ENCODE data around the gene FBXO3. TPM values are rescaled to one million over a fixed set of nuclear protein-coding genes. Genes with fewer than 3 reads are reported as not detected.

The FBXO3 gene
- total and polyA plus RNA-seq, 2 donors: 39.7 to 64.8 TPM

GRCh38 chr11:33700063-33700501 is 74.2 kb downstream of the FBXO3 start:
- Histone ChIP-seq H3K27ac (ENCODE audit: low read depth) (no peak overlapping the region), H3K36me3 (ENCODE audit: insufficient read depth) (no peaks in the 10 kb centered on the region), H3K4me3 (ENCODE audit: low read depth, low read length) (peak overlapping the region; percentile 38), H3K4me1 (ENCODE audit: insufficient read depth) (no peaks in the 10 kb centered on the region)
- 22% methylated on average over 25 of the region's 25 CpGs for WGBS
- no peak for DNase-seq (ENCODE audit: extremely low spot score)

- WGBS: 77% methylated on average over 12 of the region's 12 CpGs
These were observed 74.7 kb downstream of the FBXO3 start for GRCh38 chr11:33699515-33700062.

DNA sequence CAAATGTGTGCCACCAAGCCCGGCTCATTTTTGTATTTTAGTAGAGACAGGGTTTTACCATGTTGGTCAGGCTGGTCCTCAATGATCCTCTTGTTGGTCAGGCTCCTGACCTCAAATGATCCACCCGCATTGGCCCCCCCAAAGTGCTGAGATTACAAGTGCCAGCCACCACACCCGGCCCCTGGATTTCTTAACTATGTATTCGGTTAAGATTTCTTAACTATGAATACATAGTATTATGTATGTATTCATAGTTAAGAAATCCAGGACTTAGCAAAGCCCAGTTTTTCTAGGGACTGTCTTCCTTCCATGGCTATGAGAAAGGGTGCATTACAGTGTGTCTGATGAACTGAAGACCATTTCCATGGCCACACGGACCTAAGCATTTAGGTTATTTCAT is 75.4 kb downstream of the FBXO3 start:
- Histone ChIP-seq H3K4me1 (ENCODE audit: insufficient read depth) (no peaks in the 10 kb centered on the region), H3K4me3 (ENCODE audit: low read depth, low read length) (no peak overlapping the region), H3K27ac (ENCODE audit: low read depth) (no peak overlapping the region), H3K36me3 (ENCODE audit: insufficient read depth) (no peaks in the 10 kb centered on the region)
- WGBS: 87% methylated on average over 5 of the region's 5 CpGs
- no peak for DNase-seq (ENCODE audit: extremely low spot score)

More at GRCh38 chr11:33699515-33700062, 74.7 kb downstream of the FBXO3 start:
- Histone ChIP-seq H3K27ac (ENCODE audit: low read depth) (no peak overlapping the region), H3K4me3 (ENCODE audit: low read depth, low read length) (no peak overlapping the region), H3K4me1 (ENCODE audit: insufficient read depth) (no peaks in the 10 kb centered on the region), H3K36me3 (ENCODE audit: insufficient read depth) (no peaks in the 10 kb centered on the region)
- DNase-seq (ENCODE audit: extremely low spot score): no peak

- WGBS: 74% methylated on average over 3 of the region's 3 CpGs
- Histone ChIP-seq H3K36me3 (ENCODE audit: insufficient read depth) (no peaks in the 10 kb centered on the region), H3K27ac (ENCODE audit: low read depth) (no peak overlapping the region), H3K4me1 (ENCODE audit: insufficient read depth) (no peaks in the 10 kb centered on the region), H3K4me3 (ENCODE audit: low read depth, low read length) (no peak overlapping the region)
- no peak for DNase-seq (ENCODE audit: extremely low spot score)
These were observed 76.3 kb downstream of the FBXO3 start for GRCh38 chr11:33697997-33698396.

GRCh38 chr11:33696931-33697638 is 77.2 kb downstream of the FBXO3 start:
- no peak for DNase-seq (ENCODE audit: extremely low spot score)
- H3K36me3 ChIP-seq (ENCODE audit: insufficient read depth): no peaks in the 10 kb centered on the region
- no peak overlapping the region for H3K27ac ChIP-seq (ENCODE audit: low read depth)
- no peak overlapping the region for H3K4me3 ChIP-seq (ENCODE audit: low read depth, low read length)
- 86% methylated on average over 6 of the region's 6 CpGs for WGBS
- no peaks in the 10 kb centered on the region for H3K4me1 ChIP-seq (ENCODE audit: insufficient read depth)

- H3K4me3 ChIP-seq (ENCODE audit: low read depth, low read length): no peak overlapping the region
- no peak for DNase-seq (ENCODE audit: extremely low spot score)
- H3K36me3 ChIP-seq (ENCODE audit: insufficient read depth): no peaks in the 10 kb centered on the region
- WGBS: 82% methylated on average over 5 of the region's 5 CpGs
- no peaks in the 10 kb centered on the region for H3K4me1 ChIP-seq (ENCODE audit: insufficient read depth)
- H3K27ac ChIP-seq (ENCODE audit: low read depth): no peak overlapping the region
These were observed 77.9 kb downstream of the FBXO3 start for GRCh38 chr11:33696411-33696810.

GRCh38 chr11:33695051-33695566 is 79.2 kb downstream of the FBXO3 start:
- H3K4me3 ChIP-seq (ENCODE audit: low read depth, low read length): no peak overlapping the region
- 89% methylated on average over 4 of the region's 4 CpGs for WGBS
- H3K4me1 ChIP-seq (ENCODE audit: insufficient read depth): no peaks in the 10 kb centered on the region
- H3K27ac ChIP-seq (ENCODE audit: low read depth): no peak overlapping the region
- H3K36me3 ChIP-seq (ENCODE audit: insufficient read depth): no peaks in the 10 kb centered on the region
- no peak for DNase-seq (ENCODE audit: extremely low spot score)

DNA sequence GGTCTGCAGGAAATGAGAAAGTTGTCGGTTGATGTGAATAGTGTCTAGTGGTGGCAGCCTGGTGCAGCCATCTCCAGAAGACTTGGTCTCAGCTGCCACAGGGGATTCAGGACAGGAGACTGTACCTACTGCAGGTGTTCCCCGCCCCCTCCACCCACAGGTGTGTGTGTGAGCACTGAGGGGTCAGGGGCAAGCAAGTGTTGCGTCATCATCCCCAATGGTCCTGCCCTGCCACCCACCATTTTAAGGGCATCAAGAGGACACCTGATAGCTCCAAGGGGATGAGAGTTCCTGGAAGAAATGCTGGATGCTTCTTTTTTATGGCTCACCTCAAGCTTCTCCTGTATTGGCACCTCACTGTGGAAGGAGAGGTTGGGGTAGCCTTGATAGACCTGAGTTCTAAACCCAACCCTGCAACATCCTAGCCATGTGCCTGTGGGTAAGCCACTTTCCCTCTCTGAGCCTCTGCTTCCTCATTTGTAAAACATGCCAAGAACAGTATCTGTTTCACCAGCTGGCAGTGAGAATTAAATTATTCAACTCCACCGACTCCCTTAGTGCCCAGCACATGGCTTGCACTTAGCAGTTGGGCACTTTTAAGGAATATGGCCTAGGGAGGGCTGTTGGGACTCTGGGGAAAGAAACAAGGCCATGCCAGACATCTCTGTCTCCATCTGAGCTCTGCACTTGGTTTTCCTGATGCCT is 79.8 kb downstream of the FBXO3 start:
- Histone ChIP-seq H3K4me3 (ENCODE audit: low read depth, low read length) (no peak overlapping the region), H3K27ac (ENCODE audit: low read depth) (no peak overlapping the region), H3K36me3 (ENCODE audit: insufficient read depth) (no peaks in the 10 kb centered on the region), H3K4me1 (ENCODE audit: insufficient read depth) (no peaks in the 10 kb centered on the region)
- WGBS: 84% methylated on average over 4 of the region's 4 CpGs
- no peak for DNase-seq (ENCODE audit: extremely low spot score)

DNA sequence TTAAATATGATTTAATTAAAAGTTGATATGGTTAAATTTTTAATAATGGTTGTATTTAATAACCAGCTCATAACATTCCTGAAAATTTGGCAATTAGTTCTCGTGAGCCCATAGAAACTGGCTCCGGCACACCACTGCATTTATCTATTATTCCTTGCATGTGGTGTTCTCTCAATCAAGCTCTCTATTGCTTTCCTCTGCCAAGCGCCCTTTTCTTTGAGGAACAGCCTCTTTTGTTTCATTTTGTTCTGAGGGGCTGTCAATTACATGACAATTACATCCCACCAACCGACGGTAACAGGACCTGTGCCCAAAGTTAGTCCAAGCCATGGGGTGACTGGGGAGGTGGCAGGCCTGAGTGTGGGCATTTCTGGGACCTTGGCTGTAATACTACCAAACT is 81.8 kb downstream of the FBXO3 start:
- Histone ChIP-seq H3K4me3 (ENCODE audit: low read depth, low read length) (no peak overlapping the region), H3K4me1 (ENCODE audit: insufficient read depth) (no peaks in the 10 kb centered on the region)
- 47% methylated on average over 5 of the region's 5 CpGs for WGBS

DNA sequence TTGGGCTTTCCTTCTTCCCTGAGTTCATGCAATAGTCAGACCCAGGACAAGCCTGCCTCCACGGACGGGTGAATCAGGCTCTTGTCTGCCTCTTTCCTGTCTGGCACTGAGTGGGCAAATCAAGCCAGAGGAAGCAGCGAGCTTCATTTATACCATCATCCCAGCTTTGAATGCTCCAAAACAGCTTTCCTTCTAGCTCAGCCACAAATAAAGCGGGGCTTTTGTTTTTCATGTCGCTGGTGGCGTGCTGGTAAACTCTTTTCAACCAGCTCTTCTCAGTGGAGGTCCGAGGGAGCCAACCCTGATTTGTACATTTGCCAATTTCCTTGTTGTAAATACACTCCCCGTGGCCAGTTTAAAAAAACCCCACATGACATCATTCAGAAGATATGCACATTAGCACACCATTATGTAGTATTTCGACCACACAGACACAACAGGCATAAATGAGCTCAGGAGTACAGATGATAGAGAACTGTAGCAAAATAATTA is 82.3 kb downstream of the FBXO3 start:
- WGBS: 12% methylated on average over 9 of the region's 9 CpGs
- DNase-seq (ENCODE audit: extremely low spot score): peak; percentile 90
- Histone ChIP-seq H3K36me3 (ENCODE audit: insufficient read depth) (no peaks in the 10 kb centered on the region), H3K4me3 (ENCODE audit: low read depth, low read length) (no peak overlapping the region), H3K4me1 (ENCODE audit: insufficient read depth) (no peaks in the 10 kb centered on the region), H3K27ac (ENCODE audit: low read depth) (peak overlapping the region; percentile 89)

More for the DNA sequence above, 81.8 kb downstream of the FBXO3 start:
- DNase-seq (ENCODE audit: extremely low spot score): no peak
- peak overlapping the region; percentile 13 for H3K27ac ChIP-seq (ENCODE audit: low read depth)
- H3K36me3 ChIP-seq (ENCODE audit: insufficient read depth): no peaks in the 10 kb centered on the region

- no peak overlapping the region for H3K4me3 ChIP-seq (ENCODE audit: low read depth, low read length)
- no peaks in the 10 kb centered on the region for H3K36me3 ChIP-seq (ENCODE audit: insufficient read depth)
- no peaks in the 10 kb centered on the region for H3K4me1 ChIP-seq (ENCODE audit: insufficient read depth)
- H3K27ac ChIP-seq (ENCODE audit: low read depth): peak overlapping the region; percentile 89
- WGBS: 78% methylated on average over 6 of the region's 6 CpGs
- no peak for DNase-seq (ENCODE audit: extremely low spot score)
These were observed 83.1 kb downstream of the FBXO3 start for GRCh38 chr11:33691066-33691864.
